Stimulated activated CD8-positive, alpha-beta memory T cell treated with anti-CD3 and anti-CD28 coated beads, Interleukin-12 subunit alpha, Interleukin-12 subunit beta, amount 100 ng/mL, for 1 hour (primary cell): ENCODE data around the gene EMP1.
A peak's percentile ranks its signal among the peaks of the same experiment; 100 is the strongest.

Source experiments
- DNase-seq: peaks from one replicate; pipeline ENCODE4 v3.0.0-alpha.2; 2020; ENCODE audit warnings: low read depth

EMP1 gene

GRCh38 chr12:13196130-13196921, at the start of gene EMP1:
Gene EMP1, plus strand, starts transcription at chr12:13196726. Its CDS starts 14,785 bp downstream, at chr12:13211511.
- DNase-seq: peak; percentile 62

GRCh38 chr12:13147688-13148484, 48.6 kb upstream of the EMP1 start:
- DNase-seq: no peak

- no peak for DNase-seq
Measured at GRCh38 chr12:13148485-13148847, 48.1 kb upstream of the EMP1 start.

GRCh38 chr12:13149411-13149810, 47.1 kb upstream of the EMP1 start:
- DNase-seq: no peak

GRCh38 chr12:13152281-13152680, 44.2 kb upstream of the EMP1 start:
- DNase-seq: no peak

DNA sequence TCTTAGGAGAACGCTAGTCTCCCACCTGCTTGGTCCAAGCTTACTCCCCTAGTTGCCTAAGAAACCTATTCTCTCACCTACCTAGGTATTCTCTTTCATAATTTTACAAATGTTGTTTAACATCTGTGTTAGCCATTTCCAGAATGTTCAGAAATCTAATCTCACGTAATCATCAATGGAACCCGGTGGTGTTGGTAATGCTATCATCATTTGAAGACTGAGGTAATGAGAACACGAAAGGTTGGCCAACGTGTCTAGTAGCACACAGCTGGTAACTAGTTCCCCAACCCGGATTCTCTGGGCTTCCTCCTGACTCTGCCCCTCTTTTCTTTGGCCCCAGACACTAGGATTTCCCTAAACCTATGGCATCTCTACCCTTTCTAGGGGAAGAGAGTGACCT, 43.8 kb upstream of the EMP1 start:
- DNase-seq: no peak

GRCh38 chr12:13153180-13153579, 43.3 kb upstream of the EMP1 start:
- DNase-seq: no peak

DNA sequence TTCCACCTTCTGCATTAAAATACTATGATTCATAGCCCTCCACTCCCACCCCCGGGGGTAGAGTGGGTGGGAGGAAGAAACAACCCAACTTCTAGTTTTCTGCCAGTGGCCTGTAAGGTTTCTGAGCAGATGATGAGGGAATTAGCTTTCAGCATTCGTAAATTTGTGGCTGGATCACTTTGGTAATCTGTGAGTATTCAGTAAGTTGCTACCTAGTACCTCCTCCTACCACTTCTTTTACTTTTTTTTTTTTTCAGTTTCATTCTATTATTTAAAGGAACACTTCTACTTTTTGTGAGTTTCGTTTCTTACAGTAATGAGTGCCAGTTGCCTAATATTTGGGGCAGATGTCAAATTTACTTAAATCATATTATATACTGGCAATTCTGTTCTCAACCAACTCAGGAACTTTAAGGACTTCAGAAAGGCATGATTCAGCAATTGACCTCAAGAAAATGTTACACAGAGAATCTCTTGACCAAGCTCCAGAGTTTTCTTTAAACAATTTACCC, 42.4 kb upstream of the EMP1 start:
- no peak for DNase-seq

DNA sequence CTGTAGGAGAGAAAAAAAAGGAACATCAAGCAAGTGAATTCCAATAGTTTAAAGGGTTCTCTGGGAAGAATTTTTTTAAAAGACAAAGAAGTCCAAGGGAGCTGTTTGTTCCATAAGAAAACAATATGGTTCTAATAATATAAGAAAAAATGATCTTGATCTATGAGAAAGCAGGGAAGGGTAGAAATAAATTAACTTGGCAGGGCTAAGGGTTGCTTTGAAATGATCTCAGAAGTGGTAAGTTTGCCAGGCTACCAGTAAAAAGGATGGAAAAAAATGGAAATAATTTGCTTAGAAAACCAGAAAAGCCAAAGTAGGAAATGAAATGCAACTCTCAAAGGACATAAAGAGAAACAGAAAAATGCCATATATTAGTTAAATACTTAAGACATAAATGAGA, 41.7 kb upstream of the EMP1 start:
- DNase-seq: no peak

GRCh38 chr12:13156277-13156676, 40.2 kb upstream of the EMP1 start:
- DNase-seq: no peak

DNA sequence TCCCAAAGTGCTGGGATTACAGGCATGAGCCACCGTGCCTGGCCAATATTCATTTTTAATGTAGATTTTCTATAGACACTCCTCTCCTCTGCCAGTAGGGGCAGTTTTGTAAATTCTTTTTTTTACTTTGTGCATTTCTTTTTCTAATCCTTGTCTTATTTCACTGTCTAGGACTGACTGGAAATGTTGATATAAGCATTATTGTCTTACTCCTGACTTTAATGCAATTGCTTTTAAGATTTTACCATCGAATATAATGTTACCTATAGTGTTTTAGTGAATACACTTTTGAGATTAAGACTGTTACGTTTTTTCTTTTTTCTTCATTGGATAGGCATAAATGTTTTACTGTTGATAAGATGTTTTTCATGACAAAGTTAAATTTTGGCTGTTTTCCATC, 35.4 kb upstream of the EMP1 start:
- DNase-seq: no peak

DNA sequence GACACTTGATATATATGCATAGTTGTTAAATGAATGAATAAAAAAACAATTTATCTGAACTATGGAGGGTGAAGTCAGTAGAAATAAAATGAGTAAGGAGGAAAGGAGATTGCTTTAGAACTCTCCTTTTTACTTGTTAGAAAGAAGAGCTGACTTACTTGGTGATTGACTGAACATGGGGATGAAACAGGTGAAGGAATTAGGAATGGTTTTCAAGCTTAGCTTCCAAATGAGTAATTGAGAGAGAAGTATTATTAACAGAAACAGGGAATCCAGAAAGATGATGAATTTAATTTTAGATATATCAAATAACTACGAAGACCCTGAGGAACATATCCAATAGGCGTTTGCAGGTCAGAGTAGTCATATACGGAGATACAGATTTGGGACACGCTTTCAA, 33.6 kb upstream of the EMP1 start:
- no peak for DNase-seq

DNA sequence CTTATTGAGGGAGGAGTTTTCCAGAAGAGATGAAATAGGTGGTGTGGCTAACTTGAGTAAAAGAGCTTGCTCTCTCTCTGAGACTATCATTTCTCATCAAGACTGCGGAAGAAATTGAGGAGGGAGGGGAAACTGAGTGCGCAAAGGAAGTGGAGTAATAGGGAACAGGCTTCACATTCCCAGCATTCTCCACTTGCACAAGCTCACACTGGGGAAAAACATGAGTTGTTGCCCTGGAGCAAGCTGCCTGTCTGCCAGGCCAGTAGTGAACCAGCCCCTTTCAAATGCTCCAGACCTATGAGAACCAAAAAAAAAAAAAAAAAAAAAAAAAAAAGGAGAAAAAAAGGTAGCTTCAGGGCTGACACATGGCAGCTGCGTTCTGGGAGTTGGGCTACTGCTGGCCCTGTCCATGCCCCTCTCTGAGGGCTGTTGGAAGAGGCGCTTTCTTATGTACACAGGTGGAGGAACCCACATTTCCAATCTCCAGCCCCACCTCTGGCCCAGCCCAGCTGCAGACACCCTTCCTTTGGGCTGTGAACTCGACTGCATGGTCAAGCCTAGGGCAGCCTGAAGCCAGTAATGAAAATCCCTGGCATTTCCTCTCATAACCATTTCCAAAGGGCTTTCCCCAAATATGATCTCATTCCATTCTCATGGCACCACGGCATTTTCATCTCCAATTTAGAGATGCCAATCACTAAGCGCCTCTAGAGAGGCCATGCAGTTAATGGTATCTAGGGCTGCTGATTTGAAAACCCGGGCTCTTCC, 32.5 kb upstream of the EMP1 start:
- DNase-seq: no peak

GRCh38 chr12:13164921-13165616, 31.5 kb upstream of the EMP1 start:
- DNase-seq: no peak

DNA sequence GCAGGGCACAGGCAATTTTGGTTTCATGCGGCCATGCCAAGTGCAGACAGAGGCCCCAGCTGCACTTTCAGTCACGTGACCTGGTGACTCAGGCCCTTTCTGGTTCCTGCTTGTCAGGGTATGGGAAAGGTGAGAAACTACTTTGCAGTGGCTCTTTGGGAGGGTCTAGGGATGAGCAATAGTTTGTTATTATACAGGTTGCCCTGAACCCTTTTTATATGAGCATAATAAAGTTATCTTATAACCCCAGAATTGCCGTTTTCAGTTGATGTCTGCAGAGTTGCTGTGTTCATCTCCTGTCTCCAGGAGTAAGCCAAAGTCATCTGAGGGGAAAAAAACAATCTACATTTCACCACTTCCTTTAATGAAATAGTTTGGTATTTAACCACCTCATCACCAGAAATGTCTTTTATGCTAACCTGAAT, 30.9 kb upstream of the EMP1 start:
- DNase-seq: peak; percentile 47

- no peak for DNase-seq
Measured at GRCh38 chr12:13167226-13167625, 29.3 kb upstream of the EMP1 start.

DNA sequence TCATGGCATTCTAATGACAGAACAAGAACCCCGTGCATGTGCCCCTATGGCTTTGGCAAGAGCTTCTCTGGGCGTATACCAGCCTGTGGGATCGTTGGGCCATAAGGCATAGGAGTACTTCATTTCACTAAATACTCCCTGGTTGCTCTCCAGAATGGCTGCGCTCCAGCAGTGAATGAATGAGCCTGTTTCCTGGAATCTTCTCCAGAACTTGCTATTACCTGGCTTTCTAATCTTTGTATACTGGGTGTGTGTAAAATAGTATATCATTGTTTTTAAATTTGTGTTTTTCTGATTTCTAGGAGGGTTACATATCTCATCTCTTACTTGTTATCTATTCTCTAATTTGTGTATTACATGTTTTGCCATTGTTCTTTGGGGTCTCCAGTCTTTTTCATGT, 28.6 kb upstream of the EMP1 start:
- no peak for DNase-seq

GRCh38 chr12:13169272-13169671, 27.3 kb upstream of the EMP1 start:
- no peak for DNase-seq

DNA sequence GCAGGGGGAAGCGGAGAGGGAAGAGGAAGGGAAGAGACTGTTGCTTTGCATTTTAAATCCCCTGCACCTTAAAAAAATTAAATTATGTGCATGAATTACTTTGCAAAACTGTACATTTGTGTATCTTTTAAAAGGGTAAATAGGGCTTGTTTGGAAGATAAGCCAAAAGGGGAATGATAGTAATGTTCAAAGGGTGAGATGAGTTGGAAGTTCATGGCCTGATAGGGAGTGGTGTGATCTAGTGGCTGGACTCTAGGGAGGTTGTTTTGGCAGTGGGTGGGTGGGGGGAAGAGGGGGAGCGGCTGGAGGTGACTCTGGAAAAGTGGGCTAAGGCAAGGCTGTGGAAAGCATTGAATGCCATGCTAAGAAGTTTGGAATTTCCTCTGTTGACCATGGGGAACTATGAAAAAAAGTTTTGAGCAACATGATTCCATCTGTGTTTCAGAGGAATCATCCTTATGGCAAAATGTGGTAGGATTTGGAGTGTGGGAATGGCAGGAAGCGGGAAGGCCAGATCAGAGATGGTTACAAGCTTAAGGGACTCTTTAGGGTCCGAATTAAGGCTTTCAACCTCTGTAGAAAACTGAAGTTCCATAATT, 25.5 kb upstream of the EMP1 start:
- DNase-seq: no peak

GRCh38 chr12:13171921-13172859, 24.3 kb upstream of the EMP1 start:
- no peak for DNase-seq
